HUES64 (cell line): Measurements from ENCODE around the gene HUS1B.

ENCODE experiments used
- H3K27ac ChIP-seq: 2 replicates; pipeline ENCODE4 v1.7.0; 2013; ENCODE audit warnings: low read depth, low read length, inconsistent platforms
- H3K27me3 ChIP-seq: 2 replicates; pipeline ENCODE4 v1.6.1; 2013; ENCODE audit warnings: mild to moderate bottlenecking, low read length; ENCODE audit not compliant: insufficient read depth
- H3K36me3 ChIP-seq: 2 replicates; pipeline ENCODE4 v1.6.1; 2013; ENCODE audit warnings: mild to moderate bottlenecking, low read length; ENCODE audit not compliant: insufficient read depth
- H3K4me1 ChIP-seq: 2 replicates; pipeline ENCODE4 v1.6.1; 2013; ENCODE audit warnings: mild to moderate bottlenecking, low read length, moderate library complexity; ENCODE audit not compliant: insufficient read depth
- H3K4me3 ChIP-seq: 2 replicates; pipeline ENCODE4 v1.5.1; 2013; ENCODE audit warnings: mild to moderate bottlenecking, low read length, moderate library complexity
- H3K9ac ChIP-seq: 2 replicates; pipeline ENCODE4 v1.6.1; 2013; ENCODE audit warnings: mild to moderate bottlenecking, low read depth, low read length
- H3K9me3 ChIP-seq: 2 replicates; pipeline ENCODE4 v1.6.1; 2013; ENCODE audit warnings: low read depth, low read length; ENCODE audit not compliant: insufficient read depth
- WGBS: fragments of 150-250, 120-280 bp; methylation state at CpG from one replicate; pipeline ENCODE4 v1.1.7; 2013; ENCODE audit warnings: missing lambda C conversion rate; 5-methylcytosine and 5-hydroxymethylcytosine counted together

Gene HUS1B

DNA sequence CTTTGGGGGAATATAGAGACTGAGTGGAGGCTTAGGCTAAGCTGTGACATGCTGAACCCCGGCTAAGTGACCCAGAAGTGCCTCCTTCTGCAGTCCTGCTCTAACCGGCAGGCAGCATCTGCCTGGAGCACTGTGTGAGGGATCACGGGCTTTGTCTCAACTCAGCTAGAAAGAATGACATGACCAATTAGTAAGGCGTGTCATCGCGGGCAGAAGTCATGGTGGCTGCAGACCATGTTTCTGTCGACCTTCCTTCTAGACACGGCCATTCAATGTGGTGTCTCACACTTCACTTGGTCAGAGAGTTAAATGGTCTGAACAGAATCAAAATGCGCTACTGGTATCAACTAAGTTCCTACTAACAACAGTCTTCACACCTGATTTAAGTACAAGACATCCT is 35.0 kb downstream of the HUS1B start:
- Histone ChIP-seq H3K27ac (no peak overlapping the region), H3K27me3 (no peaks in the 10 kb centered on the region), H3K9ac (no peak overlapping the region), H3K4me1 (peaks cover 16% of the 10 kb centered on the region; the same call in 1 of the 2 replicates), H3K36me3 (peaks cover 33% of the 10 kb centered on the region), H3K9me3 (no peaks in the 10 kb centered on the region), H3K4me3 (no peak overlapping the region)
- WGBS: 97% methylated on average over 9 of the region's 9 CpGs

DNA sequence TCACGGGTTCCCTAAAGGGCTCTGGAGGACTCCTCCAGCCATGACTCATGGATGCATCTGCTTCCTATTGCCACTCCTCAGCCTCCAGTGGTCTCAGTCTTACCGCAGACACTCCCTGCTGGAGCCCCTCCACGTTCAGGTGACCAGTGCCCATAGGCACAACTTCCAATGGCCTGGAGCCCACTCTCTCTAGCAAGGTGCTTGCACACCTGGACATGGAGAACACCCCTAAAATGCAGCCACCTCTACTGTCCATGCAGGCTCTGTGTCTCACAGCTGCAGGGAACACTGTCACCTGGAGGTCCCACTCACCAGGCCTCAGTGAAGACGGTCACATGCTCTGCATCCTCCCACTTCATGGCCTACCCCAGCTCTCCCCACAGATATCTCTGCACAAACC is 36.0 kb downstream of the HUS1B start:
- Histone ChIP-seq H3K9ac (no peak overlapping the region), H3K9me3 (no peaks in the 10 kb centered on the region), H3K4me1 (peaks cover 11% of the 10 kb centered on the region; the same call in 1 of the 2 replicates), H3K27ac (no peak overlapping the region), H3K4me3 (no peak overlapping the region), H3K36me3 (peaks cover 37% of the 10 kb centered on the region), H3K27me3 (no peaks in the 10 kb centered on the region)
- 93% methylated on average over 4 of the region's 4 CpGs for WGBS

DNA sequence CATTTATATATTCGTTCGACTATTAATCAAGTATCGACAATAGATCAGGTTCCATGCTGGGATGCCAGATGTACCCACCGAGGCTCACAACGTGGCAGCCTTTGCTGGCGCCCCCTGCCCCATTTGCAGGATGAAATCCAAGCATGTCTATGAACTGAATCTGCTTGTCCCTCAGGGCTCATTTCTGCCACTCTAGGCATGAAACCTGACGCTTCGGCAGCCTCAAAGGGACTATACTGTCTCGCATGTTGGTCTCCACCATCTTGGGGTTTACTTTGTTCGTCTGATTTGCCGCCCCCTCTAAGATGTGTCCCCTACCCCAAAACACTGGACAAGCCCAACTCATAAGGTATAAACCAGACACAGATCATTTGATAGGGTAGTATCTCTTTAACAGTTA is 36.7 kb downstream of the HUS1B start:
- Histone ChIP-seq H3K9me3 (no peaks in the 10 kb centered on the region), H3K4me3 (no peak overlapping the region), H3K36me3 (peaks cover 45% of the 10 kb centered on the region), H3K27me3 (no peaks in the 10 kb centered on the region), H3K27ac (no peak overlapping the region), H3K9ac (no peak overlapping the region), H3K4me1 (0 out of 2 replicates have a peak, but pooled peaks cover 8% of the 10 kb centered on the region)
- 95% methylated on average over 11 of the region's 11 CpGs for WGBS

DNA sequence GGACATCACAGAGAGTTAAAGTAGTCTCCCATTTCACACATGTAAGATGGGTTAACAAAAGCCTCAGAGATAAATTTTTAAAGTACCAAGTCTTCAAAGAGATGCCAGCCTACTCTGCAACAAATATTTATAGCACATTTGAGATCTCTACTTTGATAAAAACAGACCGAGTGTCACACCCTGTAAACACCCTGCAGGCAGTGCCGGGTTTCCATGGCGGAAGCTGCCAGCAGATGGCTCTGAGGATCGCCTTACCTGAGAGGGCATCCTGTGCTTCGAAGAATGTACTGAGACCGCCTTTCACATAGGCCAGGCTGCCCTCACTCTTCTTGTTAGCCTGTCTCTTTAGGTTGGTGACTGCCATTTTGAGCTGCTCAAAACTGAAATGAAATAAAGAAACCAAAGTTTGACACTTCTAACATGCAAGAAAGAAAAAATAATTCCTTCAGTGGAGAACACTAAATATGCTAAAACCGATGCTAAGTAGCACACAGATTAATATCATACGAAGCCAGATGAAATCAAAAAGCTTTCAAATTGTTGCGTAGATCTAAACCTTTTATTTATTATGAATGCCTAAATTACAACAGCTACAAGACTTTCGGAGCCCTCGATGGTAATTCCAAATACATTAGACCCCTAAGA is 39.3 kb downstream of the HUS1B start:
- Histone ChIP-seq H3K27me3 (no peaks in the 10 kb centered on the region), H3K9me3 (no peaks in the 10 kb centered on the region), H3K36me3 (peaks cover 50% of the 10 kb centered on the region), H3K27ac (no peak overlapping the region), H3K4me1 (0 out of 2 replicates have a peak, but pooled peaks cover 3% of the 10 kb centered on the region), H3K4me3 (no peak overlapping the region), H3K9ac (no peak overlapping the region)
- WGBS: 87% methylated on average over 9 of the region's 11 CpGs

GRCh38 chr6:613981-614380 is 42.9 kb downstream of the HUS1B start:
- H3K36me3 ChIP-seq: peaks cover 50% of the 10 kb centered on the region
- no peak overlapping the region for H3K27ac ChIP-seq
- H3K4me3 ChIP-seq: no peak overlapping the region
- H3K9me3 ChIP-seq: no peaks in the 10 kb centered on the region
- no peaks in the 10 kb centered on the region for H3K4me1 ChIP-seq
- 93% methylated on average over 7 of the region's 7 CpGs for WGBS
- H3K27me3 ChIP-seq: no peaks in the 10 kb centered on the region
- no peak overlapping the region for H3K9ac ChIP-seq

DNA sequence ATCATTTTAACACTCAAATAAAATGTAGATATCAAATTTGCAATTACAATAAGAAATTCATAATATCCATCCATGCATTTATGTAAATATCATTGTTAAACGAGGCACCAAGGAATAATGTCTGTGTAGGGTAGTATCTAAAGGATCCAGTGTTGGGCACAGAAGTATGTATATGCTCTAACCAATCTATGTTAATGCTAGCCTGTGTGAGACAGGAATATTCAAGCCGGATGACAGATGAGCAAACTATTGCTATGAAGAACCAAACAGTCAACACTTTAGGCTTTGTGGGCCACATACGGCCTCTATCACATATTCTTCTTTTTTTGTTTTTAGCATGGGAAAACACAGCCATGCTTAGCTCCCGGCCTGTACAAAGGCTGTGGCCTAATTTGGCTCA is 45.0 kb downstream of the HUS1B start:
- WGBS: 72% methylated on average over 4 of the region's 4 CpGs
- Histone ChIP-seq H3K36me3 (peaks cover 41% of the 10 kb centered on the region), H3K27me3 (no peaks in the 10 kb centered on the region), H3K9ac (no peak overlapping the region), H3K9me3 (no peaks in the 10 kb centered on the region), H3K27ac (no peak overlapping the region), H3K4me3 (no peak overlapping the region), H3K4me1 (no peaks in the 10 kb centered on the region)

DNA sequence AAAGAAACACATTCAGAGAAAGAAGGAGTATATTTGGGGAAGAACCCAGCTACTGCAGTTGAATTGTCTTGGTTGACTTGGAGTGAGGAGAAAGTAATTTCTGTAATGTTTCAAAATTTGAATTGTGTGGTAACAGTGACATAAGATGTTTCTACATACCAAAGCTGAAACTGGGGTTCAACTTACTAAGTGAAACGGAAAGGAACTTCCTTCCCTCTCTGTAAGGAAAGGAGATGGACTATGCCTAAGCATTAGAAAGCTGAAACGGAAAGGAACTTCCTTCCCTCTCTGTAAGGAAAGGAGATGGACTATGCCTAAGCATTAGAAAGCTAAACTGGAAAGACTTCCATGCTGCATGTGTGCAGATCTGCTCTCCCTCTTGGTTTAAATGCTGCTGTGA is 46.0 kb downstream of the HUS1B start:
- Histone ChIP-seq H3K36me3 (peaks cover 43% of the 10 kb centered on the region), H3K9ac (no peak overlapping the region), H3K4me3 (no peak overlapping the region), H3K4me1 (no peaks in the 10 kb centered on the region), H3K27me3 (no peaks in the 10 kb centered on the region), H3K27ac (no peak overlapping the region), H3K9me3 (no peaks in the 10 kb centered on the region)
- WGBS: 95% methylated on average over 2 of the region's 2 CpGs

GRCh38 chr6:609905-610304 is 47.0 kb downstream of the HUS1B start:
- Histone ChIP-seq H3K27me3 (no peaks in the 10 kb centered on the region), H3K36me3 (peaks cover 33% of the 10 kb centered on the region), H3K27ac (no peak overlapping the region), H3K9ac (no peak overlapping the region), H3K4me3 (no peak overlapping the region), H3K9me3 (no peaks in the 10 kb centered on the region), H3K4me1 (no peaks in the 10 kb centered on the region)
- 100% methylated on average over 4 of the region's 4 CpGs for WGBS

DNA sequence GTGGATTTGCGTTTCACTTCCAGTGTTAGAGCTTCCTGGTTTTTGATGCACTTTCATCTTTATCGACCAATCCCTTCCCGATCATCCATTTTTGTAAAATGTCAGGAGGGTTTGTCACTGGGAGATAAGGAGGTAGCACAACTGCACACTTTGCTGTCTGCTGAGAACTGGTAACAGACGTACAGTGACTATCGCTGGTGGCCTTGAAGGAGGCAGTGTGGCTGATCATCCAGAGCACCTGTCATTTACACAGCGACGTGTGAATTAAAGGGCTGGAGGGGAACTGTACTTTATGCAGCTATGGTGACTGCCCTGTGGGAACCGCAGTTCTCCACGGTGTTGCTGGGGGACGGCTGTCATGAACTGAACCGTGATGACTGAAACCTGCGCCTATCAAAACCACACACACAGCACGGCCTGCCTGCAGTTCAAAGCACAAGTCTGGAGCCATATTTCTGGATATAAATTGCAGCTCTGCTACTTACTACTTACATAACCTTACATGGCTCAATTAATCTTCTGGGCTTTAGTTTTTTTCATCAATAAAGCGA is 50.0 kb downstream of the HUS1B start:
- WGBS: 96% methylated on average over 14 of the region's 14 CpGs
- no peaks in the 10 kb centered on the region for H3K27me3 ChIP-seq

More for the DNA sequence above, 50.0 kb downstream of the HUS1B start:
- Histone ChIP-seq H3K9me3 (no peaks in the 10 kb centered on the region), H3K27ac (no peak overlapping the region), H3K4me3 (no peak overlapping the region), H3K9ac (no peak overlapping the region), H3K4me1 (no peaks in the 10 kb centered on the region), H3K36me3 (peaks cover 31% of the 10 kb centered on the region)
